ENCODE data around the gene KCNJ8. TPM values are rescaled to one million over a fixed set of nuclear protein-coding genes. Genes with fewer than 3 reads are reported as not detected.

KCNJ8 gene
- total RNA-seq, 4 donors from 2014 or later = 18.3 to 29.6 (median 20.9) TPM

GRCh38 chr12:21775133-21775820 lies 771 bp upstream of the KCNJ8 start:
- TF ChIP-seq CTCF (IDR thresholded peaks at IDR 0.05; ENCODE audit: low read depth) = no peak

- no peak for TF ChIP-seq CTCF (IDR thresholded peaks at IDR 0.05; ENCODE audit: low read depth)
Measured at GRCh38 chr12:21773806-21774205, 700 bp downstream of the KCNJ8 start.

- no peak for TF ChIP-seq CTCF (IDR thresholded peaks at IDR 0.05; ENCODE audit: low read depth)
Measured at GRCh38 chr12:21773263-21773741, 1.2 kb downstream of the KCNJ8 start.

- no peak for TF ChIP-seq CTCF (IDR thresholded peaks at IDR 0.05; ENCODE audit: low read depth)
Measured at GRCh38 chr12:21771311-21771710, 3.2 kb downstream of the KCNJ8 start.

- no peak for TF ChIP-seq CTCF (IDR thresholded peaks at IDR 0.05; ENCODE audit: low read depth)
Measured at GRCh38 chr12:21769307-21769706, 5.2 kb downstream of the KCNJ8 start.

- TF ChIP-seq CTCF (IDR thresholded peaks at IDR 0.05; ENCODE audit: low read depth) = no peak
Measured at GRCh38 chr12:21766403-21766802, 8.1 kb downstream of the KCNJ8 start.

- TF ChIP-seq CTCF (IDR thresholded peaks at IDR 0.05; ENCODE audit: low read depth) = no peak
Measured at GRCh38 chr12:21764950-21765349, 9.6 kb downstream of the KCNJ8 start.
